ENCODE measurements around the gene NOL12.
"Not testable (repeated sequence)": the region's sequence is repeated elsewhere in the genome, so short reads cannot be mapped to it uniquely, and the experiment has no call there.

Gene NOL12

DNA sequence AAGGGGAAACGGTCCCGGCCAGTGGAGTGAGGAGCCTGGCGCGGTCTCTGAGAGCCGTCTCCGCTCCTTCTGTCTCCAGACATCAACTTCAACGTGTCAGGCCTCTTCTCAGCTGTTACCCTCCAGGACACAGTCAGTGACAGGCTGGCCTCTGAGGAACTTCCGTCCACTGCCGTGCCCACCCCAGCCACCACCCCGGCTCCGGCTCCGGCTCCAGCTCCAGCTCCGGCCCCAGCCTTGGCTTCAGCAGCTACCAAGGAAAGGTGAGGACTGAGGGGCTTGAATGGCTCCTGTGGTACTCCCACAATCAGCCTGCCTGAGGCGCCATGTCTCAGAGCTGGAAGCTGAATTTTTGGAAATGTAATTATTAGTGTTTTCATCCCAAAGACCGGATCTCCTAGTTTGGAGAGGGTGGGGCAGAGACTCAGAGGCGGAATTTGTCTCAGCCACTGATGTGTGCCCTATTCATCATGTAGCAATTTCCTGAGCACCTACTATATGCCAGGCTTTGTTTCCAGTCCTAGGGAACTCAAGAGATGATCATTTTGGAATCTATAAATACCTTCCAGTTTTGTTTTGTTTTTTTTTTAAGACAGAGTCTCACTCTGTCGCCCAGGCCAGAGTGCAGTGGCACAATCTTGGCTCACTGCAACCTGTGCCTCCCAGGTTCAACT is 35.5 kb upstream of the NOL12 start:
- no peaks in the 10 kb centered on the region for H3K9me3 ChIP-seq (ENCODE audit: control insufficient read depth, low read length)
- H3K27me3 ChIP-seq (ENCODE audit: control insufficient read depth, insufficient read depth, low read length): no peaks in the 10 kb centered on the region
- H3K36me3 ChIP-seq (ENCODE audit: control insufficient read depth, insufficient read depth, low read length): peaks cover 4% of the 10 kb centered on the region
- no peak overlapping the region for H3K4me3 ChIP-seq (ENCODE audit: low read length)
- H3K4me1 ChIP-seq (ENCODE audit: control insufficient read depth, insufficient read depth, low read length): peaks cover 7% of the 10 kb centered on the region
- no peak overlapping the region for H3K9ac ChIP-seq (ENCODE audit: low read length)

DNA sequence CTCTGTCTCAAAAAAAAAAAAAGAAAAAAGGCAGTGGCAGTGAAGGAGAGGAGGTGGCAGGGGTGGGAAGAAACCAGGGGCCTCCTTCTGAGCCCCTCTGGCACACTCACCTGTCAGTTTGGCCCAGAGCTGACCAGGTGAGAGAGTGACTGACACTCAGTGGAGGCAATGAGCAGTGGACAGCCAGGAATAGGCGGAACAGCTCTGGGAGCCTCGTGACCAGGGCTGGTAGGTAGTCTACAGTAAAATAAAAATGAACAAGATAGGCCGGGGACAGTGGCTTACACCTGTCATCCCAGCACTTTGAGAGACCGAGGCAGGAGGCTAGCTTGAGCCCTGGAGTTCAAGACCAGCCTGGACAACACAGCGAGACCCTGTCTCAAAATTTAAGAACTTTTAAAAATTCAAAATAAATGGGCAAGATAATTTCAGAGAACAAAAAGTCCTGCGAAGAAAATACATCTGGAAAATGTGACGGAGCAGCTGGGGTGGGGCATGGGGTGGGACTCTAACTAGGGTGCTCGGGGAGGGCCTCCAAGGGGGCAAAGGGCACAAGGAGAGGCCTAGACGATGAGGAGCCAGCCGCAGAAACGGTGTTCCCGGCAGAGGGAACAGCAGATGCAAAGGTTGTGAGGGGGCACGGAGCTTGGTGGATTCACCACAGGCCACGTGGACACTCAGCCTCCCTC is 31.4 kb upstream of the NOL12 start:
- Histone ChIP-seq H3K27me3 (ENCODE audit: control insufficient read depth, insufficient read depth, low read length) (no peaks in the 10 kb centered on the region), H3K36me3 (ENCODE audit: control insufficient read depth, insufficient read depth, low read length) (peaks cover 4% of the 10 kb centered on the region), H3K4me1 (ENCODE audit: control insufficient read depth, insufficient read depth, low read length) (peaks cover 14% of the 10 kb centered on the region), H3K9me3 (ENCODE audit: control insufficient read depth, low read length) (no peaks in the 10 kb centered on the region), H3K4me3 (ENCODE audit: low read length) (no peak overlapping the region), H3K9ac (ENCODE audit: low read length) (no peak overlapping the region)

DNA sequence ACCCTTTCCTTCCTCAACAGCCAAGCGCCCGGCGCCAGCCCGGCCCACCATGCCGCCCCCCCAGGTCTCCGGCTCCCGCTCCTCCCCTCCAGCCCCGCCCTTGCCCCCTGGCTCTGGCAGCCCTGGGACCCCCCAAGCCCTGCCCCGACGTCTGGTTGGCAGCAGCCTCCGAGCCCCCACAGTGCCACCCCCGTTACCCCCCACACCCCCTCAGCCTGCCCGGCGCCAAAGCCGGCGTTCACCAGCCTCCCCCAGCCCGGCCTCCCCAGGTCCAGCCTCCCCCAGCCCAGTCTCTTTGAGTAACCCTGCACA is 30.9 kb upstream of the NOL12 start:
- Histone ChIP-seq H3K9ac (ENCODE audit: low read length) (no peak overlapping the region), H3K36me3 (ENCODE audit: control insufficient read depth, insufficient read depth, low read length) (peaks cover 4% of the 10 kb centered on the region), H3K4me1 (ENCODE audit: control insufficient read depth, insufficient read depth, low read length) (peaks cover 19% of the 10 kb centered on the region), H3K27me3 (ENCODE audit: control insufficient read depth, insufficient read depth, low read length) (no peaks in the 10 kb centered on the region), H3K4me3 (ENCODE audit: low read length) (no peak overlapping the region), H3K9me3 (ENCODE audit: control insufficient read depth, low read length) (no peaks in the 10 kb centered on the region)

DNA sequence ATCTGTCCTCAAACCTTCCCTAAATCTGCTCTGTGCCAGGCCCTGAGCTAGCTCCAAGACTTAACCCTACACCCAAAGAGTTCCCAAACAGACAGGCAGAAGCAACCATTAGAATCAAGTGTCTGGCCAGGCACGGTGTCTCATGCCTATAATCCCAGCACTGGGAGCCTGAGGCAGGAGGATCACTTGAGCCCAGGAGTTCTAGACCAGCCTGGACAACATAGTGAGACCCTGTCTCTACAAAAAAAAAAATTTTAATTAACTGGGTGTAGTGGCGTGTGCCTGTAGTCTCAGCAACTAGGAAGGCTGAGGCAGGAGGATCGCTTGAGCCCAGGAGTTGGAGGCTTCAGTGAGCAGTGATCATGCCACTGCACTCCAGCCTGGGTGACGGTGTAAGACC is 29.6 kb upstream of the NOL12 start:
- peaks cover 32% of the 10 kb centered on the region for H3K4me1 ChIP-seq (ENCODE audit: control insufficient read depth, insufficient read depth, low read length)
- not testable (repeated sequence) for H3K36me3 ChIP-seq (ENCODE audit: control insufficient read depth, insufficient read depth, low read length); H3K27me3 ChIP-seq (ENCODE audit: control insufficient read depth, insufficient read depth, low read length); H3K4me3 ChIP-seq (ENCODE audit: low read length); H3K9me3 ChIP-seq (ENCODE audit: control insufficient read depth, low read length); H3K9ac ChIP-seq (ENCODE audit: low read length)

DNA sequence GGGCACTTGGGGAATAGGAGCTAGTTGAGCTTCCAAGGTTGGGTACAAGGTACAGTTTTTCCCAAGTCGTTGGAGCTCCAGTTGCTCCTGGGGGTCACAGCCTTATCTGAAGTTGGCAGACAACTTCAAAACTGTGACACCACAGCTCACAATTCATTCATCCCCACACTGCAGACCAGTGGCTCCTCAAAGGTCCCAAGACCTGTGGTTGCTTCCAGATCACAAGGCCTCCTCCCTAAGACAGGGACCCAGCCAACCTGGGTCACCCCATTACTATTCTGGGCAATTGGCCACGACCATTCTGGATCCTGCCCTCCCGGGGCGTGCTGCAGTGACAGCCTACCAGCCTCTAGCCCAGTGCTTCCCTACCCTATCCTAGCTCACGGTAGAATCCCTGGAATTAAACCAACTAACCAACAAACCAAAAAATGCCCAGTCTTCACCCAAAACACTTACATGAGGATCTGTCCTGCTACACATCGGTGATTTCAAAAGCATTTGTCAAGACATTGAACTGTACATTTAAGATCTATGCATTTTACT is 28.5 kb upstream of the NOL12 start:
- H3K9ac ChIP-seq (ENCODE audit: low read length): peak overlapping the region; percentile 45
- H3K9me3 ChIP-seq (ENCODE audit: control insufficient read depth, low read length): no peaks in the 10 kb centered on the region
- peaks cover 32% of the 10 kb centered on the region for H3K4me1 ChIP-seq (ENCODE audit: control insufficient read depth, insufficient read depth, low read length)

DNA sequence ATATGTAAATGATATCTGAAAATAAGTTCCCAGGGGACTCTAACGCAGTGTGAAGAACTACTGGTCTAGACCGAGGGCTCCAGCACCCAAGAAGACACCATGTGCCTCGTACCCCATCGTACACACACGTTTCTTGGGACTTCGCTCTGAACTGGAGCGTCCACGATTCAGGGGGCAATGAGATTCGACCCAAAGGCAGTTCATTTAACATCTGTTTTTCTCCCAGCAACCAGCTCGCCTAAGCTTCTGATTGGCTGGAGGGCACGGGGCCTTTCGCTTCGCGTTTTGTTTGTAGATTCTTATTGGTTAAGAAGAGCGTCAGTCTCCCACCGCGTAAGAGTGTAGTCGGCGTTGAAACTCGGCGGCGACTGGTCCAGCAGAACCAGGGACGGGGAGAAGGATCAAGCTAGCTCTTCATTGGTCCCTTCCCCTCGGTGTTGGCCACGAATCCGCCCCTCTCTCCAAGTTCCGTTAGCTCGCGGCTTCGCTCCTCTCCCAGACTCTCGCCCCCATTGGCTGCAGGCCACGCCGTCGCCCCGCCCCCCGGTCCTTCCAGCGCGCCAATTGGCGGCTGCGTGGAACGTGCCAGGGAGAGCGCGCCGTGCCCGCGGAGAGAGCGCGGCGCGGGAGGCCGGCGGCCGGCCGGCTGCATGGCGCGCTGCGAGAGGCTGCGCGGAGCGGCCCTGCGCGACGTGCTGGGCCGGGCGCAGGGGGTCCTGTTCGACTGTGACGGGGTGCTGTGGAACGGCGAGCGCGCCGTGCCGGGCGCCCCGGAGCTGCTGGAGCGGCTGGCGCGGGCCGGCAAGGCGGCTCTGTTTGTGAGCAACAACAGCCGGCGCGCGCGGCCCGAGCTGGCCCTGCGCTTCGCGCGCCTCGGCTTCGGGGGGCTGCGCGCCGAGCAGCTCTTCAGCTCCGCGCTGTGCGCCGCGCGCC is 27.7 kb upstream of the NOL12 start, which contains the start of gene PDXP:
Gene PDXP, plus strand, starts transcription at position 591 of the 933 bp plus-strand sequence. Its CDS starts 60 bp downstream, at position 651.
- Histone ChIP-seq H3K9ac (ENCODE audit: low read length) (peak within 1 kb of the TSS; percentile 45), H3K36me3 (ENCODE audit: control insufficient read depth, insufficient read depth, low read length) (peaks cover 2% of the 10 kb centered on the region), H3K4me3 (ENCODE audit: low read length) (peak within 1 kb of the TSS; percentile 65), H3K27me3 (ENCODE audit: control insufficient read depth, insufficient read depth, low read length) (no peaks in the 10 kb centered on the region), H3K4me1 (ENCODE audit: control insufficient read depth, insufficient read depth, low read length) (peaks cover 32% of the 10 kb centered on the region), H3K9me3 (ENCODE audit: control insufficient read depth, low read length) (no peaks in the 10 kb centered on the region)

More for the DNA sequence above, 28.5 kb upstream of the NOL12 start:
- Histone ChIP-seq H3K4me3 (ENCODE audit: low read length) (peak overlapping the region; percentile 65), H3K36me3 (ENCODE audit: control insufficient read depth, insufficient read depth, low read length) (peaks cover 4% of the 10 kb centered on the region), H3K27me3 (ENCODE audit: control insufficient read depth, insufficient read depth, low read length) (no peaks in the 10 kb centered on the region)

DNA sequence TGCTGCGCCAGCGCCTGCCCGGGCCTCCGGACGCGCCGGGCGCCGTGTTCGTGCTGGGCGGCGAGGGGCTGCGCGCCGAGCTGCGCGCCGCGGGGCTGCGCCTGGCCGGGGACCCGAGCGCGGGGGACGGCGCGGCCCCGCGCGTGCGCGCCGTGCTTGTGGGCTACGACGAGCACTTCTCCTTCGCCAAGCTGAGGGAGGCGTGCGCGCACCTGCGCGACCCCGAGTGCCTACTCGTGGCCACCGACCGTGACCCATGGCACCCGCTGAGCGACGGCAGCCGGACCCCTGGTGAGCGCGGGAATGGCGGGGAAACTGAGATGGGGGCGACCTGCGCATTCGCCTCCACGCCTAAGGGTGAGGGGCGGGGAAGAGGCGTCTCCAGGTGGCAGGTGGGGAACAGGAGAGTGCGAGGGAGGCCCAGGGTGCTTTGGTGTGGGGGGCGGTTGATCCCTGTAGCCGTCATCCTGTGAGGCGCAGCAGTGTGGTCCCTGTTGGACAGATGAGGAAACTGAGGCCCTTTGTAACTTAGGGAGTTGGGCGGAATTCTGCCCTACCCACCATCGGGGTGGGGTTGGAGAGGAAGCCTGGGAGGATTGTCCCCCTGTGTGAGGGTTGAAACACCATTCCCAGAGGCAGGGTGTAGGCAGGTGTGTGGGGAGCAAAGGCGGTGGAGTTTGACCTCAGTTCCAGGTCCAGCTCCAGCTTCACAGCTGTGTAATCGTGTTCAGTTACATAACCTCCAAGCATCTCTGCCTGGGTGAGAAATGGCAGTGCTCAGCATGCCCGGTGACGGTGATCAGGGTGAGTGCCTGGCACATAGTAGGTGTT is 26.9 kb upstream of the NOL12 start:
- Histone ChIP-seq H3K9me3 (ENCODE audit: control insufficient read depth, low read length) (no peaks in the 10 kb centered on the region), H3K27me3 (ENCODE audit: control insufficient read depth, insufficient read depth, low read length) (no peaks in the 10 kb centered on the region), H3K4me3 (ENCODE audit: low read length) (peak overlapping the region; percentile 46), H3K4me1 (ENCODE audit: control insufficient read depth, insufficient read depth, low read length) (peaks cover 32% of the 10 kb centered on the region), H3K36me3 (ENCODE audit: control insufficient read depth, insufficient read depth, low read length) (no peaks in the 10 kb centered on the region), H3K9ac (ENCODE audit: low read length) (peak overlapping the region; percentile 34)

DNA sequence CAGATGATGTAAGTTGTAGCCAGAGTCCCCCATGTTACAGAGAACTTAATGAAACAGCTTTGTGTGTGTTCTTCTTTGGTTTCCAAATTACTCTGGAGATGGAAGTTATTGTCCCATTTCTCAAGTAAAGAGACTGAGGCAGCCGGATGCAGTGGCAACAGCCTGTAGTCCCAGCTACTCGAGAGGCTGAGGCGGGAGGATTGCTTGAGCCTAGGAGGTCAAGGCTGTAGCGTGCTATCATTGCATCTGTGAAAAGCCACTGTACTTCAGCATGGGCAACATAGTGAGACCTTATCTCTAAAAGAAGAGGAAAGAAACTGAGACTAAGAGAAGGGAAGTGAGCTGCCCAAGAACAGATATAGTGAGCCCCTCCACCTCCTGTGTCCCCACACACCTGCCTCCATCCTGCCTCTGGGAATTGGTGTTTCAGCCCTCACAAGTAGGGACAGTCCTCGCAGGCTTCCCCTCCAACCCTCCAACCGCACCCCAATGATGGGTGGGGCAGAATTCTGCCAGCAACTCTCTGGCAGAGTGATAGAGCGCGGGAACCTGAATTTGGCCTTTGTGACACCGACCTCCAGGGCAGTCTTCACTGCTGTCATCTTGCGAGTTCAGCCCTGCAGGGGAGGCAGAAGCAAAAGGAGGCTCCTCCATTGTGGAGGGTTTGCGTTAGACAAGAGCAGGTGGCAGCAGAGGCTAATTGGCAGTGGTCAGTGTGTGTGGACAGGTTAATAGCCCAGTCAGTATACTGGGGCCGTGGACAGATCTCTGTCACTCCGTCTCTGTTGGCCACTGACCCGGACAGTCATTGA is 26.0 kb upstream of the NOL12 start:
- Histone ChIP-seq H3K9me3 (ENCODE audit: control insufficient read depth, low read length) (no peaks in the 10 kb centered on the region), H3K9ac (ENCODE audit: low read length) (no peak overlapping the region), H3K27me3 (ENCODE audit: control insufficient read depth, insufficient read depth, low read length) (no peaks in the 10 kb centered on the region), H3K4me3 (ENCODE audit: low read length) (peak overlapping the region; percentile 46), H3K36me3 (ENCODE audit: control insufficient read depth, insufficient read depth, low read length) (no peaks in the 10 kb centered on the region), H3K4me1 (ENCODE audit: control insufficient read depth, insufficient read depth, low read length) (peaks cover 32% of the 10 kb centered on the region)

DNA sequence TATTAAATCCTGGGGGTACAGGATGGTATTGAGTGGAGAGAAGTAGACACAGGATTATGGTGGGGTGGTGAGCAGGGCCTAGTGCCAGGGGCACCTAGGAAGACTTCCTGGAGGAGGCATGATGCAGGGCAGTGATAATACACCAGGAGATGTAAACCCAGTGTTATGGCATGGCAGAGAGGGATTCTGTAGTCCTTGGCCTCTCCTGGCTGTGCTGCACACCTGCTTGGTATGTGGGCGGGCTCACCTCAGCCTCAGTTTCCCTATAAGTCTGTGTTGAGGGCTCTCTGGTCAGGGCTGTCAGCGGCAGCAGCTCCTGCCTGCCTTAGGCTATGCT is 25.5 kb upstream of the NOL12 start:
- H3K9ac ChIP-seq (ENCODE audit: low read length): no peak overlapping the region
- H3K9me3 ChIP-seq (ENCODE audit: control insufficient read depth, low read length): no peaks in the 10 kb centered on the region
- no peak overlapping the region for H3K4me3 ChIP-seq (ENCODE audit: low read length)
- no peaks in the 10 kb centered on the region for H3K27me3 ChIP-seq (ENCODE audit: control insufficient read depth, insufficient read depth, low read length)
- H3K4me1 ChIP-seq (ENCODE audit: control insufficient read depth, insufficient read depth, low read length): peaks cover 32% of the 10 kb centered on the region
- no peaks in the 10 kb centered on the region for H3K36me3 ChIP-seq (ENCODE audit: control insufficient read depth, insufficient read depth, low read length)

DNA sequence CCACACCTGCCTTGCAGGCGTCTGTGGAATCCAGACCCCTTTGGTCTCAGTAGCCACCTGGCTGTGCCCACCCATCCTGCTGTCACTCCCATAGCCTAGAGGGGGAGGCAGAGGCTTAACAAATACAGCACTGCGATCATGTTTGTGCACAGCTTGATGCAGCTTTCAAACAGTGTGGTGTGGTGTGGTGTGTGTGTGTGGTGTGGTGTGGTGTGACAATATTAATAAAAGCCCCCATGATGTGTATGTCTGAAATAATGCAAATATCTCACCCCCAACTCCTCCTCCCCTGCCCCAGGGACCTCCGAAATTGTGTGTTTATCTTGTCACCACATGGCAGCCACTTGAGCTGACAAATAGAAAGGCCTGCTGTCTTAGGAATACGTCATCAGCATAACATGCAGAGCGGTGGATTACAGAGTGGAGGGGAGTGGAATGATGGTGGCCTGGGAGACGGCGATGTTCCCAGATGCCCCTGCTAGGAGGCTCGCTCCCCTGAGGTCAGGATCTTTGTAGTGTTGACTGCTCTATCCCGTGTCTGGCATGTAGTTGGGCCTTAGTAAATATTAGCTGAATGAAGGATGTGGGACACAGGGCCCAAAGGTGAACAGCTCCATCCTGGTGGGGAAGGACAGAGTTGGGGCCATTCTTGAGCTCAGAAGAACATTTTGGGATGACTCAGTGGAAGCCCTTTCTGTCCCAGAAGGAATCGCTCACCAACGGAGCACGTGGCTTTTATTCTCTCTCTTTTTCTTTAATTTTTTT is 24.8 kb upstream of the NOL12 start:
- no peaks in the 10 kb centered on the region for H3K9me3 ChIP-seq (ENCODE audit: control insufficient read depth, low read length)
- no peak overlapping the region for H3K4me3 ChIP-seq (ENCODE audit: low read length)
- H3K4me1 ChIP-seq (ENCODE audit: control insufficient read depth, insufficient read depth, low read length): peaks cover 32% of the 10 kb centered on the region
- no peaks in the 10 kb centered on the region for H3K27me3 ChIP-seq (ENCODE audit: control insufficient read depth, insufficient read depth, low read length)
- no peaks in the 10 kb centered on the region for H3K36me3 ChIP-seq (ENCODE audit: control insufficient read depth, insufficient read depth, low read length)
- peak overlapping the region; percentile 50 for H3K9ac ChIP-seq (ENCODE audit: low read length)

Data from mucosa of stomach (tissue), 1 donor.